ENCODE results near the gene PIK3IP1. TPM values are rescaled to one million over a fixed set of nuclear protein-coding genes. Genes with fewer than 3 reads are reported as not detected.
"Not testable (repeated sequence)": the region's sequence is repeated elsewhere in the genome, so short reads cannot be mapped to it uniquely, and the experiment has no call there.

PIK3IP1 gene
- total and polyA plus RNA-seq, 8 donors = 11.1 to 41.5 (median 12.5) TPM

- Histone ChIP-seq H3K4me3 (no peak overlapping the region), H3K36me3 (peaks cover 0 to 68% of the 10 kb centered on the region in 2 donors)
Measured at GRCh38 chr22:31326877-31327276, 34.6 kb upstream of the PIK3IP1 start.

GRCh38 chr22:31323578-31324550, 31.6 kb upstream of the PIK3IP1 start:
- ATAC-seq = no peak
- Histone ChIP-seq H3K27ac (no peak overlapping the region), H3K27me3 (no peaks in the 10 kb centered on the region), H3K36me3 (peaks cover 0 to 38% of the 10 kb centered on the region in 2 donors), H3K9me3 (no peaks in the 10 kb centered on the region), H3K4me1 (no peaks in the 10 kb centered on the region), H3K4me3 (no peak overlapping the region)
- intact Hi-C loops (cut with DNase I) = no loop called here
- no peak for TF ChIP-seq CTCF (IDR thresholded peaks at IDR 0.05)
- DNase-seq = no peak

More at GRCh38 chr22:31326877-31327276, 34.6 kb upstream of the PIK3IP1 start:
- Histone ChIP-seq H3K9me3 (no peaks in the 10 kb centered on the region), H3K27me3 (no peaks in the 10 kb centered on the region), H3K4me1 (no peaks in the 10 kb centered on the region), H3K27ac (no peak overlapping the region)
- intact Hi-C loops (cut with DNase I) = no loop called here
- ATAC-seq = no peak
- no peak for DNase-seq
- TF ChIP-seq CTCF (IDR thresholded peaks at IDR 0.05) = no peak

GRCh38 chr22:31321421-31321820, 29.1 kb upstream of the PIK3IP1 start:
- Histone ChIP-seq H3K27ac (no peak overlapping the region), H3K36me3 (peaks cover 0 to 13% of the 10 kb centered on the region in 2 donors), H3K9me3 (no peaks in the 10 kb centered on the region), H3K27me3 (no peaks in the 10 kb centered on the region), H3K4me1 (no peaks in the 10 kb centered on the region), H3K4me3 (no peak overlapping the region)
- ATAC-seq (peak; percentile 66), DNase-seq (peak in 3 of 4 donors; percentile 12 to 53 (median 41))
- intact Hi-C loops (cut with DNase I) = no loop called here
- TF ChIP-seq CTCF (IDR thresholded peaks at IDR 0.05) = no peak

GRCh38 chr22:31314220-31314619, 21.9 kb upstream of the PIK3IP1 start:
- intact Hi-C loops (cut with DNase I); H3K4me3 ChIP-seq; ATAC-seq; H3K27me3 ChIP-seq; H3K36me3 ChIP-seq; DNase-seq; H3K9me3 ChIP-seq: not testable (repeated sequence)
- H3K27ac ChIP-seq = peak overlapping the region in 1 of 2 donors; percentile 70
- peaks cover 3 to 12% of the 10 kb centered on the region in 2 donors for H3K4me1 ChIP-seq

- Histone ChIP-seq H3K4me3 (no peak overlapping the region), H3K9me3 (peaks cover 0 to 5% of the 10 kb centered on the region in 2 donors), H3K27ac (peak overlapping the region; percentile 60 to 70), H3K36me3 (no peaks in the 10 kb centered on the region), H3K27me3 (no peaks in the 10 kb centered on the region), H3K4me1 (peaks cover 3 to 12% of the 10 kb centered on the region in 2 donors)
- intact Hi-C loops (cut with DNase I) = no loop called here
- TF ChIP-seq CTCF (IDR thresholded peaks at IDR 0.05) = peak; percentile 89 to 92
- ATAC-seq = peak; percentile 98
- DNase-seq = peak in 3 of 4 donors; percentile 70 to 89 (median 81)
Measured at GRCh38 chr22:31313366-31314147, 21.3 kb upstream of the PIK3IP1 start.
